ENCODE data around the gene EMC6. TPM values are rescaled to one million over a fixed set of nuclear protein-coding genes. Genes with fewer than 3 reads are reported as not detected.

EMC6 gene
- total RNA-seq, 1 experiment from 2014 or later: 72.2 TPM

GRCh38 chr17:3685174-3685573, 16.6 kb downstream of the EMC6 start:
- H2BK12ac ChIP-seq (ENCODE audit: insufficient read length, low read depth, low read length): no peak overlapping the region
- H4K20me1 ChIP-seq (ENCODE audit: control insufficient read depth, insufficient read depth, insufficient read length): no peaks in the 10 kb centered on the region
- no peak overlapping the region for H3K18ac ChIP-seq (ENCODE audit: insufficient read length, low read depth, low read length)
- no peak overlapping the region for H2BK120ac ChIP-seq (ENCODE audit: low read depth, low read length, poor library complexity, severe bottlenecking)
- H2BK20ac ChIP-seq (ENCODE audit: low read depth, low read length, poor library complexity, severe bottlenecking): no peak overlapping the region
- H3K4me1 Mint-ChIP-seq: peaks cover 0 to 17% of the 10 kb centered on the region in 2 experiments; a peak in 3 of 4 replicates
- H4K8ac ChIP-seq (replicated peaks; ENCODE audit: insufficient read length, low read depth, low read length): no peak overlapping the region
- no peak overlapping the region for H3K9ac ChIP-seq (ENCODE audit: extremely low read depth, insufficient read length, low read length)
- no peaks in the 10 kb centered on the region; a peak in 2 of 5 replicates for H3K9me3 Mint-ChIP-seq
- no peak overlapping the region for H3K14ac ChIP-seq (ENCODE audit: insufficient read depth, low read length)
- no peak overlapping the region for H3K4me2 ChIP-seq (ENCODE audit: insufficient read depth, insufficient read length, low read length)
- H3T11ph ChIP-seq (ENCODE audit: low read length): no peak overlapping the region
- no peak overlapping the region for H3K23ac ChIP-seq (ENCODE audit: insufficient read length, low read depth, low read length)
- no peaks in the 10 kb centered on the region for H3K4me1 ChIP-seq (ENCODE audit: insufficient read depth, low read length)
- H2BK15ac ChIP-seq (ENCODE audit: low read depth, low read length): no peak overlapping the region
- no peaks in the 10 kb centered on the region for H3K23me2 ChIP-seq (ENCODE audit: insufficient read length, low read depth, low read length, poor library complexity, severe bottlenecking)
- no peak overlapping the region for H3K4ac ChIP-seq (ENCODE audit: low read depth, low read length)
- H3K9me3 ChIP-seq (ENCODE audit: control insufficient read depth, low read depth, low read length): no peaks in the 10 kb centered on the region
- H4K5ac ChIP-seq (ENCODE audit: insufficient read length, low read depth, low read length): no peak overlapping the region
- no peak overlapping the region for H3K4me3 Mint-ChIP-seq
- H3K36me3 Mint-ChIP-seq (ENCODE audit: insufficient read depth in 1 of 3, low read depth in 3 of 3): peaks cover 0 to 4% (median 0%) of the 10 kb centered on the region in 3 experiments; a peak in 1 of 7 replicates
- H2AFZ ChIP-seq (ENCODE audit: low read length): no peak overlapping the region
- peaks cover 4% of the 10 kb centered on the region; the same call in 1 of the 2 replicates for H3K27me3 Mint-ChIP-seq (ENCODE audit: low read depth)
- no peak for DNase-seq
- no peak overlapping the region for H3K27ac ChIP-seq (ENCODE audit: insufficient read length, low read depth, low read length)
- no peak overlapping the region for H4K91ac ChIP-seq (ENCODE audit: insufficient read length, low read depth, low read length)
- no CpG with 5 or more reads among the region's 13 CpGs for WGBS (ENCODE audit: extremely low coverage, insufficient read length, low lambda C conversion rate)
- no peaks in the 10 kb centered on the region for H3K27me3 ChIP-seq (ENCODE audit: insufficient read depth, low read length)
- H3K27ac Mint-ChIP-seq: no peak overlapping the region
- no peaks in the 10 kb centered on the region for H3K79me2 ChIP-seq (ENCODE audit: insufficient read depth, low read length)
- no peak overlapping the region for H2AK5ac ChIP-seq (ENCODE audit: insufficient read length, low read length)
- no peak overlapping the region for H2BK5ac ChIP-seq (ENCODE audit: insufficient read length, low read length)
- H3K79me1 ChIP-seq (ENCODE audit: insufficient read depth, low read depth, low read length, poor library complexity, severe bottlenecking): no peaks in the 10 kb centered on the region
- TF ChIP-seq CTCF (conservative IDR thresholded peaks at IDR 0.05): no peak
- no peak overlapping the region for H3K56ac ChIP-seq (ENCODE audit: insufficient read length, low read depth, low read length)
